CD14-positive monocyte (primary cell): ENCODE data around the gene P2RX5. TPM values are rescaled to one million over a fixed set of nuclear protein-coding genes. Genes with fewer than 3 reads are reported as not detected.

Experiments used
- DNase-seq, 3 donors: peaks; one replicate each; pipeline ENCODE4 v3.0.0-alpha.2; 2011 to 2022
- H2AFZ ChIP-seq: 2 replicates; pipeline ENCODE4 v1.6.0; 2012; ENCODE audit warnings: mild to moderate bottlenecking, low read depth, low read length, inconsistent platforms; ENCODE audit not compliant: insufficient read depth, poor library complexity, severe bottlenecking
- H3K27ac ChIP-seq, 2 donors: 1 replicate in 1 of 2; 2 replicates in 1 of 2; pipeline ENCODE4 v1.5.1; 2012 to 2013; ENCODE audit warnings: low read length in 2 of 2, control low read depth in 1 of 2, inconsistent platforms in 1 of 2, low read depth in 1 of 2, mild to moderate bottlenecking in 1 of 2
- H3K27me3 ChIP-seq, 2 donors: one replicate each; pipeline versions ENCODE4 v1.6.0 to v1.6.1; 2011 to 2013; ENCODE audit warnings: low read length in 2 of 2; ENCODE audit not compliant: control insufficient read depth in 2 of 2, insufficient read depth in 2 of 2
- H3K36me3 ChIP-seq, 2 donors: replicated peaks in 1 of 2; 1 replicate in 1 of 2; 2 replicates in 1 of 2; pipeline versions ENCODE4 v1.5.1 to v1.6.1; 2012 to 2013; ENCODE audit warnings: low read length in 2 of 2, control low read depth in 1 of 2, inconsistent platforms in 1 of 2, mild to moderate bottlenecking in 1 of 2; ENCODE audit not compliant: insufficient read depth in 2 of 2, control insufficient read depth in 1 of 2
- H3K4me1 ChIP-seq, 2 donors: 1 replicate in 1 of 2; 2 replicates in 1 of 2; pipeline versions ENCODE4 v1.5.1 to v1.6.1; 2012 to 2013; ENCODE audit warnings: low read length in 2 of 2, control low read depth in 1 of 2, inconsistent platforms in 1 of 2, mild to moderate bottlenecking in 1 of 2, moderate library complexity in 1 of 2; ENCODE audit not compliant: insufficient read depth in 2 of 2, control insufficient read depth in 1 of 2
- H3K4me2 ChIP-seq: replicated peaks from 2 replicates; pipeline ENCODE3; 2012; ENCODE audit warnings: low read length, moderate library complexity, mild to moderate bottlenecking; ENCODE audit not compliant: poor library complexity, severe bottlenecking; ENCODE audit errors: extremely low read depth
- H3K4me3 ChIP-seq, 3 experiments: fragments of 200-600 bp in 1 of 3; sonication (generic) in 1 of 3; replicated peaks in 1 of 3; 1 replicate in 2 of 3; 2 replicates in 1 of 3; pipeline ENCODE4 v1.5.1; 2011 to 2013; ENCODE audit warnings: low read length in 3 of 3, mild to moderate bottlenecking in 3 of 3, control low read depth in 2 of 3, low read depth in 2 of 3, inconsistent platforms in 1 of 3, moderate library complexity in 1 of 3
- H3K79me2 ChIP-seq: 2 replicates; pipeline ENCODE4 v1.6.0; 2012; ENCODE audit warnings: mild to moderate bottlenecking, control low read depth, inconsistent platforms, low read length, moderate library complexity; ENCODE audit not compliant: insufficient read depth
- H3K9ac ChIP-seq: 2 replicates; pipeline ENCODE4 v1.6.0; 2017; ENCODE audit warnings: low read length, mild to moderate bottlenecking; ENCODE audit not compliant: insufficient read depth, poor library complexity, severe bottlenecking
- H3K9me3 ChIP-seq, 2 donors: replicated peaks in 1 of 2; 1 replicate in 1 of 2; 2 replicates in 1 of 2; pipeline versions ENCODE4 v1.5.1 to v1.6.1; 2012 to 2013; ENCODE audit warnings: low read length in 2 of 2, control low read depth in 1 of 2; ENCODE audit not compliant: control insufficient read depth in 1 of 2, insufficient read depth in 1 of 2
- H4K20me1 ChIP-seq: 2 replicates; pipeline ENCODE4 v1.6.0; 2012; ENCODE audit warnings: mild to moderate bottlenecking, low read length, control low read depth, moderate library complexity; ENCODE audit not compliant: insufficient read depth
- H3K27ac Mint-ChIP-seq, 7 donors: one replicate each; pipeline ENCODE4 v1.8.0; 2020; ENCODE audit warnings: mild to moderate bottlenecking in 7 of 7, mixed read lengths in 7 of 7, moderate library complexity in 6 of 7, inconsistent platforms in 2 of 7
- H3K27me3 Mint-ChIP-seq, 3 donors: one replicate each; pipeline ENCODE4 v1.8.0; 2021 to 2022; ENCODE audit warnings: low read depth in 3 of 3, mild to moderate bottlenecking in 3 of 3, mixed read lengths in 3 of 3, moderate library complexity in 3 of 3, inconsistent platforms in 1 of 3
- H3K36me3 Mint-ChIP-seq, 2 donors: one replicate each; pipeline ENCODE4 v1.8.0; 2020; ENCODE audit warnings: mixed read lengths in 2 of 2, inconsistent platforms in 1 of 2, mild to moderate bottlenecking in 1 of 2
- H3K4me1 Mint-ChIP-seq: one replicate; pipeline ENCODE4 v1.8.0; 2020; ENCODE audit warnings: mild to moderate bottlenecking, mixed read lengths
- H3K4me3 Mint-ChIP-seq, 2 donors: one replicate each; pipeline ENCODE4 v1.8.0; 2020; ENCODE audit warnings: mild to moderate bottlenecking in 2 of 2, mixed read lengths in 2 of 2, moderate library complexity in 1 of 2
- H3K9me3 Mint-ChIP-seq, 7 donors: one replicate each; pipeline ENCODE4 v1.8.0; 2020 to 2022; ENCODE audit warnings: mixed read lengths in 7 of 7, mild to moderate bottlenecking in 6 of 7, moderate library complexity in 6 of 7, inconsistent platforms in 2 of 7
- WGBS: methylation state at CpG from one replicate; pipeline ENCODE4 v1.1.5; 2013; ENCODE audit warnings: missing lambda C conversion rate; ENCODE audit not compliant: insufficient coverage; 5-methylcytosine and 5-hydroxymethylcytosine counted together
- intact Hi-C, 2 donors: fragments of 100-400 bp; cut with micrococcal nuclease; formaldehyde crosslinking; loops; one replicate each; pipeline versions ENCODE4 v1.15.0 to v1.15.1; 2023
- polyA plus RNA-seq, 3 donors: library from polyadenylated mRNA; depleted of rRNA in 1 of 3; unstranded in 2 of 3; stranded (reverse) in 1 of 3; fragments of 300-500 nt in 2 of 3; fragments of >200 nt in 1 of 3; fragmentation: Illumina TruSeq in 2 of 3; gene quantifications; 1 replicate in 2 of 3; 2 replicates in 1 of 3; pipeline ENCODE4 v1.2.3, GENCODE V29; 2012 to 2021
- TF ChIP-seq, protein P1 (sequence below): fragments of 200-600 bp; IDR thresholded peaks from one replicate; pipeline ENCODE4 v1.8.0; 2022; ENCODE audit warnings: antibody characterized with exemption, mild to moderate bottlenecking

Gene P2RX5
- polyA plus RNA-seq, 3 donors: 0.64 to 8.8 (median 3.4) TPM

- H3K27me3 Mint-ChIP-seq: no peaks in the 10 kb centered on the region
- intact Hi-C loops: no loop called here
- peaks cover 45 to 75% of the 10 kb centered on the region in 2 donors for H3K36me3 Mint-ChIP-seq
- Histone ChIP-seq H3K4me3 (peak overlapping the region in 1 of 3 experiments; percentile 16), H3K27ac (peak overlapping the region in 1 of 2 donors; percentile 29), H3K79me2 (peaks cover 48% of the 10 kb centered on the region), H3K4me2 (peak overlapping the region; percentile 29), H4K20me1 (no peaks in the 10 kb centered on the region), H3K9ac (no peak overlapping the region), H2AFZ (no peak overlapping the region), H3K4me1 (peaks cover 49 to 57% of the 10 kb centered on the region in 2 donors), H3K36me3 (peaks cover 41 to 52% of the 10 kb centered on the region in 2 donors), H3K27me3 (no peaks in the 10 kb centered on the region), H3K9me3 (no peaks in the 10 kb centered on the region)
- TF ChIP-seq, protein P1, sequence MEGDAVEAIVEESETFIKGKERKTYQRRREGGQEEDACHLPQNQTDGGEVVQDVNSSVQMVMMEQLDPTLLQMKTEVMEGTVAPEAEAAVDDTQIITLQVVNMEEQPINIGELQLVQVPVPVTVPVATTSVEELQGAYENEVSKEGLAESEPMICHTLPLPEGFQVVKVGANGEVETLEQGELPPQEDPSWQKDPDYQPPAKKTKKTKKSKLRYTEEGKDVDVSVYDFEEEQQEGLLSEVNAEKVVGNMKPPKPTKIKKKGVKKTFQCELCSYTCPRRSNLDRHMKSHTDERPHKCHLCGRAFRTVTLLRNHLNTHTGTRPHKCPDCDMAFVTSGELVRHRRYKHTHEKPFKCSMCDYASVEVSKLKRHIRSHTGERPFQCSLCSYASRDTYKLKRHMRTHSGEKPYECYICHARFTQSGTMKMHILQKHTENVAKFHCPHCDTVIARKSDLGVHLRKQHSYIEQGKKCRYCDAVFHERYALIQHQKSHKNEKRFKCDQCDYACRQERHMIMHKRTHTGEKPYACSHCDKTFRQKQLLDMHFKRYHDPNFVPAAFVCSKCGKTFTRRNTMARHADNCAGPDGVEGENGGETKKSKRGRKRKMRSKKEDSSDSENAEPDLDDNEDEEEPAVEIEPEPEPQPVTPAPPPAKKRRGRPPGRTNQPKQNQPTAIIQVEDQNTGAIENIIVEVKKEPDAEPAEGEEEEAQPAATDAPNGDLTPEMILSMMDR: no peak
- peak overlapping the region in 6 of 7 donors; percentile 40 to 66 (median 55) for H3K27ac Mint-ChIP-seq
- H3K9me3 Mint-ChIP-seq: peaks cover 0 to 3% (median 0%) of the 10 kb centered on the region in 7 donors
- DNase-seq: peak in 2 of 3 donors; percentile 15 to 29
- WGBS: 80% methylated on average over 1 of the region's 4 CpGs
- no peak overlapping the region for H3K4me3 Mint-ChIP-seq
- peaks cover 46% of the 10 kb centered on the region for H3K4me1 Mint-ChIP-seq
Observed at GRCh38 chr17:3718201-3718600, 22.2 kb upstream of the P2RX5 start.

- no peak for DNase-seq
- no peak overlapping the region for H3K27ac ChIP-seq
- TF ChIP-seq, protein P1: no peak
- H2AFZ ChIP-seq: no peak overlapping the region
- 100% methylated on average over 1 of the region's 8 CpGs for WGBS
- Mint-ChIP-seq H3K27me3 (no peaks in the 10 kb centered on the region), H3K4me3 (no peak overlapping the region), H3K9me3 (peaks cover 0 to 3% (median 0%) of the 10 kb centered on the region in 7 donors), H3K27ac (peak overlapping the region in 3 of 7 donors; percentile 7 to 8 (median 7)), H3K36me3 (peaks cover 56 to 81% of the 10 kb centered on the region in 2 donors), H3K4me1 (peaks cover 41% of the 10 kb centered on the region)
- H3K4me2 ChIP-seq: no peak overlapping the region
- H4K20me1 ChIP-seq: no peaks in the 10 kb centered on the region
- H3K4me3 ChIP-seq: no peak overlapping the region
- H3K9me3 ChIP-seq: no peaks in the 10 kb centered on the region
- intact Hi-C loops: no loop called here
- peaks cover 47 to 51% of the 10 kb centered on the region in 2 donors for H3K4me1 ChIP-seq
- H3K27me3 ChIP-seq: no peaks in the 10 kb centered on the region
- H3K36me3 ChIP-seq: peaks cover 49 to 66% of the 10 kb centered on the region in 2 donors
- H3K79me2 ChIP-seq: peaks cover 27% of the 10 kb centered on the region
- no peak overlapping the region for H3K9ac ChIP-seq
Observed at GRCh38 chr17:3715296-3715695, 19.3 kb upstream of the P2RX5 start.
